IMR-90 (cell line): ENCODE data around the gene GSTM3. TPM values are rescaled to one million over a fixed set of nuclear protein-coding genes. Genes with fewer than 3 reads are reported as not detected.
A peak's percentile ranks its signal among the peaks of the same experiment; 100 is the strongest.

Source experiments
- ATAC-seq: fragments of 200-7000 bp; cut with Tn5 transposase; 2 replicates; pipeline ENCODE4 v1.9.1; 2020; ENCODE audit warnings: low read depth, mild to moderate bottlenecking, moderate library complexity
- BruUV-seq: library from RNA; stranded (reverse); fragments of 400-500 nt; replicated peaks from 2 replicates; lab custom pipeline; 2021; lab: Mats Ljungman, UMichigan
- CTCF ChIA-PET: fragments of 300-600 bp; formaldehyde crosslinking; extraction: SDS; loops from one replicate; lab custom pipeline; 2021; ENCODE audit warnings: antibody characterized with exemption; lab: Yijun Ruan, JAX
- POLR2A ChIA-PET: fragments of 300-600 bp; sonication (Branson Sonifier 250); formaldehyde crosslinking; loops from one replicate; lab custom pipeline; 2022; ENCODE audit warnings: antibody characterized with exemption; ENCODE audit not compliant: unreplicated experiment; lab: Charles Lee
- DNase-seq: peaks from one replicate; pipeline ENCODE4 v3.0.0; 2013
- H2AFZ ChIP-seq: replicated peaks from 2 replicates; pipeline ENCODE3; 2013; ENCODE audit warnings: low read length, mild to moderate bottlenecking; ENCODE audit not compliant: poor library complexity
- H2AK5ac ChIP-seq: 2 replicates; pipeline ENCODE4 v1.6.1; 2013; ENCODE audit warnings: low read depth, low read length, inconsistent platforms
- H2AK9ac ChIP-seq: replicated peaks from 2 replicates; pipeline ENCODE3; 2013; ENCODE audit warnings: mild to moderate bottlenecking, low read depth, low read length, moderate library complexity; ENCODE audit not compliant: poor library complexity
- H2BK120ac ChIP-seq: 2 replicates; pipeline ENCODE4 v1.6.1; 2013; ENCODE audit warnings: low read depth, low read length, inconsistent platforms
- H2BK15ac ChIP-seq: 3 replicates; pipeline ENCODE4 v1.6.1; 2013; ENCODE audit warnings: low read depth, low read length, inconsistent platforms
- H2BK20ac ChIP-seq: 2 replicates; pipeline ENCODE4 v1.6.1; 2013; ENCODE audit warnings: low read depth, mild to moderate bottlenecking, inconsistent platforms, low read length, moderate library complexity
- H2BK5ac ChIP-seq: 2 replicates; pipeline ENCODE4 v1.6.1; 2013; ENCODE audit warnings: mild to moderate bottlenecking, low read depth, low read length, inconsistent platforms; ENCODE audit not compliant: poor library complexity, severe bottlenecking
- H3K14ac ChIP-seq: replicated peaks from 2 replicates; pipeline ENCODE4 v1.6.1; 2013; ENCODE audit warnings: low read depth, low read length, inconsistent platforms
- H3K18ac ChIP-seq: 2 replicates; pipeline ENCODE4 v1.6.1; 2013; ENCODE audit warnings: low read depth, low read length, control low read depth
- H3K23ac ChIP-seq: 2 replicates; pipeline ENCODE4 v1.6.1; 2013; ENCODE audit warnings: low read depth, low read length, inconsistent platforms
- H3K27ac ChIP-seq: 2 replicates; pipeline ENCODE4 v1.5.1; 2013; ENCODE audit warnings: mild to moderate bottlenecking, control low read depth, low read length; ENCODE audit not compliant: insufficient read depth
- H3K27me3 ChIP-seq: 2 replicates; pipeline ENCODE4 v1.6.1; 2013; ENCODE audit warnings: low read length; ENCODE audit not compliant: control insufficient read depth, insufficient read depth
- H3K36me3 ChIP-seq: 2 replicates; pipeline ENCODE4 v1.6.1; 2013; ENCODE audit warnings: low read length, mixed read lengths; ENCODE audit not compliant: control insufficient read depth, insufficient read depth
- H3K4ac ChIP-seq: 2 replicates; pipeline ENCODE4 v1.6.1; 2013; ENCODE audit warnings: low read depth, low read length, inconsistent platforms
- H3K4me1 ChIP-seq: 2 replicates; pipeline ENCODE4 v1.6.1; 2013; ENCODE audit warnings: low read length, mixed read lengths; ENCODE audit not compliant: control insufficient read depth, insufficient read depth
- H3K4me2 ChIP-seq: 2 replicates; pipeline ENCODE4 v1.6.1; 2013; ENCODE audit warnings: low read depth, mild to moderate bottlenecking, control low read depth, low read length, moderate library complexity
- H3K4me3 ChIP-seq: 2 replicates; pipeline ENCODE4 v1.5.1; 2013; ENCODE audit warnings: low read depth, mild to moderate bottlenecking, control low read depth, low read length, moderate library complexity; ENCODE audit not compliant: insufficient read depth
- H3K56ac ChIP-seq: 2 replicates; pipeline ENCODE4 v1.6.1; 2013; ENCODE audit warnings: low read length, inconsistent platforms; ENCODE audit not compliant: insufficient read depth; ENCODE audit errors: extremely low read depth
- H3K79me1 ChIP-seq, 2 experiments: 2 replicates each; pipeline ENCODE4 v1.6.1; 2013; ENCODE audit warnings: low read length in 2 of 2, inconsistent platforms in 1 of 2, low read depth in 1 of 2
- H3K9ac ChIP-seq: 2 replicates; pipeline ENCODE4 v1.6.1; 2013; ENCODE audit warnings: low read depth, low read length, control low read depth
- H3K9me1 ChIP-seq: 2 replicates; pipeline ENCODE4 v1.6.1; 2013; ENCODE audit warnings: low read length, inconsistent platforms; ENCODE audit not compliant: insufficient read depth
- H3K9me3 ChIP-seq: 2 replicates; pipeline ENCODE4 v1.6.1; 2013; ENCODE audit warnings: low read length; ENCODE audit not compliant: control insufficient read depth, insufficient read depth
- H4K20me1 ChIP-seq: 2 replicates; pipeline ENCODE4 v1.6.1; 2013; ENCODE audit warnings: low read length, inconsistent platforms; ENCODE audit not compliant: insufficient read depth
- H4K5ac ChIP-seq: 2 replicates; pipeline ENCODE4 v1.6.1; 2013; ENCODE audit warnings: mild to moderate bottlenecking, low read depth, low read length, control low read depth
- H4K8ac ChIP-seq, 2 experiments: 2 replicates each; pipeline ENCODE4 v1.6.1; 2013; ENCODE audit warnings: low read depth in 2 of 2, low read length in 2 of 2, control low read depth in 1 of 2, inconsistent platforms in 1 of 2
- H4K91ac ChIP-seq: 2 replicates; pipeline ENCODE4 v1.6.1; 2013; ENCODE audit warnings: low read depth, low read length, inconsistent platforms; ENCODE audit not compliant: insufficient read depth
- CEBPB ChIP-seq: IDR thresholded peaks from 2 replicates; pipeline ENCODE4 v1.6.1; 2012; ENCODE audit warnings: low read depth, low read length, improper control_type of control experiment
- POLR2A ChIP-seq: IDR thresholded peaks from 2 replicates; pipeline ENCODE4 v1.6.1; 2012; ENCODE audit warnings: mild to moderate bottlenecking, low read depth, low read length
- WGBS, 2 experiments: methylation state at CpG; one replicate each; pipeline versions ENCODE4 v1.1.5 to v1.1.7; 2013; ENCODE audit warnings: missing lambda C conversion rate in 2 of 2; ENCODE audit not compliant: insufficient read length in 1 of 2; ENCODE audit errors: extremely low coverage in 2 of 2; 5-methylcytosine and 5-hydroxymethylcytosine counted together
- dilution Hi-C: fragments of 300-500 bp; cut with HindIII; formaldehyde crosslinking; loops from one replicate; pipeline ENCODE4 v1.14.3; 2018; ENCODE audit warnings: low sequenced_read_pairs; ENCODE audit not compliant: unreplicated experiment
- in situ Hi-C: fragments of 300-500 bp; cut with MboI; formaldehyde crosslinking; loops from 3 replicates; pipeline ENCODE4 v1.14.3; 2019; ENCODE audit warnings: low sequenced_read_pairs, inconsistent platforms, mixed read lengths
- intact Hi-C: fragments of 100-400 bp; cut with micrococcal nuclease; formaldehyde crosslinking; loops from 2 replicates; pipeline ENCODE4 v1.10.0; 2022
- polyA plus RNA-seq, 3 experiments: library from polyadenylated mRNA; depleted of rRNA; stranded (reverse); fragments of >200 nt; gene quantifications; 2 replicates each; pipeline ENCODE4 v1.2.3, GENCODE V29; 2012; ENCODE audit warnings: low replicate concordance in 1 of 3
- total RNA-seq: library from RNA; depleted of rRNA; stranded (reverse); fragments of >200 nt; gene quantifications from 2 replicates; pipeline ENCODE4 v1.2.3, GENCODE V29; 2012

GSTM3 gene
- total and polyA plus RNA-seq, 2 of the 4 experiments (the other 2 are of a cell fraction), result 102 to 131 TPM

GRCh38 chr1:109722908-109723691 is 17.7 kb downstream of the GSTM3 start:
- H3K14ac ChIP-seq, result no peak overlapping the region
- H3K4me2 ChIP-seq, result no peak overlapping the region
- H4K91ac ChIP-seq, result peak overlapping the region; percentile 23; the same call in 1 of the 2 replicates
- 90% methylated on average over 4 of the region's 7 CpGs; no CpG with 5 or more reads in 1 of the 2 experiments for WGBS, 2 experiments
- peak overlapping the region; percentile 51; the same call in 1 of the 2 replicates for H2AK5ac ChIP-seq
- 0 out of 2 replicates have a peak, but pooled peaks cover 3% of the 10 kb centered on the region for H3K9me1 ChIP-seq
- H3K4ac ChIP-seq, result peak overlapping the region; percentile 64; the same call in 1 of the 2 replicates
- in situ Hi-C loops, result no loop called here
- peak overlapping the region in 1 of 2 experiments; percentile 28; a peak in 1 of 4 replicates for H4K8ac ChIP-seq
- ATAC-seq (peak; percentile 53), DNase-seq (peak; percentile 6)
- ChIA-PET POLR2A (interaction anchor here (0.6 kb wide), 1 partner anchor 57 kb away, joined by 3 read pairs; no protein-coding TSS in a partner anchor), CTCF (interaction anchor here (0.6 kb wide), 1 partner anchor 179 kb away, joined by 3 read pairs; no protein-coding TSS in a partner anchor)
- no peak overlapping the region for H3K23ac ChIP-seq
- dilution Hi-C loops, result no loop called here
- H2BK5ac ChIP-seq, result no peak overlapping the region
- no peak overlapping the region for H3K27ac ChIP-seq
- peak overlapping the region; percentile 38; the same call in 1 of the 3 replicates for H2BK15ac ChIP-seq
- peaks cover 4% of the 10 kb centered on the region for H3K27me3 ChIP-seq
- H3K9me3 ChIP-seq, result no peaks in the 10 kb centered on the region; the same call in 1 of the 2 replicates
- H4K20me1 ChIP-seq, result no peaks in the 10 kb centered on the region
- H3K9ac ChIP-seq, result no peak overlapping the region
- peak overlapping the region; percentile 33 for H2AK9ac ChIP-seq
- no peaks in the 10 kb centered on the region for H3K79me1 ChIP-seq
- TF ChIP-seq CEBPB, result peak; percentile 94
- TF ChIP-seq POLR2A, result no peak
- H4K5ac ChIP-seq, result no peak overlapping the region
- H3K56ac ChIP-seq, result no peak overlapping the region
- peak overlapping the region; percentile 13 for H2AFZ ChIP-seq
- H2BK20ac ChIP-seq, result no peak overlapping the region
- H3K18ac ChIP-seq, result no peak overlapping the region
- H2BK120ac ChIP-seq, result peak overlapping the region; percentile 20; the same call in 1 of the 2 replicates
- no peak overlapping the region for H3K4me3 ChIP-seq
- H3K36me3 ChIP-seq, result no peaks in the 10 kb centered on the region
- no TSS peak for BruUV-seq
- H3K4me1 ChIP-seq, result peaks cover 8% of the 10 kb centered on the region; the same call in 1 of the 2 replicates
- intact Hi-C loops, result loop anchor here (5.0 kb wide), 1 partner anchor 46 kb away; no protein-coding TSS in a partner anchor
